MM.1S (cell line): ENCODE data around the gene SLC12A6.

Experiments
- DNase-seq: peaks from one replicate; pipeline ENCODE4 v3.0.0-alpha.2; 2015
- H2AFZ ChIP-seq: fragments of 300-600 bp; sonication (generic); 2 replicates; pipeline ENCODE4 v1.6.0; 2016; ENCODE audit warnings: antibody characterized with exemption, low read length
- H3F3A ChIP-seq: fragments of 300-600 bp; sonication (generic); 2 replicates; pipeline ENCODE4 v1.6.1; 2016; ENCODE audit warnings: mild to moderate bottlenecking, antibody characterized with exemption, low read length, moderate library complexity, mixed read lengths; ENCODE audit not compliant: insufficient read depth
- H3K27ac ChIP-seq: fragments of 300-600 bp; sonication (generic); 2 replicates; pipeline ENCODE4 v1.5.1; 2016; ENCODE audit warnings: mild to moderate bottlenecking, low read length
- H3K27me3 ChIP-seq: fragments of 300-600 bp; sonication (generic); replicated peaks from 2 replicates; pipeline ENCODE4 v1.6.0; 2016; ENCODE audit warnings: low read length; ENCODE audit not compliant: insufficient read depth
- H3K36me3 ChIP-seq: fragments of 300-600 bp; sonication (generic); replicated peaks from 2 replicates; pipeline ENCODE4 v1.6.1; 2016; ENCODE audit warnings: mild to moderate bottlenecking, low read length, mixed read lengths; ENCODE audit not compliant: insufficient read depth
- H3K4me1 ChIP-seq: fragments of 300-600 bp; sonication (generic); 2 replicates; pipeline ENCODE4 v1.6.1; 2016; ENCODE audit warnings: low read length, mixed read lengths
- H3K4me2 ChIP-seq: fragments of 300-600 bp; sonication (generic); 2 replicates; pipeline ENCODE4 v1.6.0; 2016; ENCODE audit warnings: low read depth, low read length
- H3K4me3 ChIP-seq: fragments of 300-600 bp; sonication (generic); 2 replicates; pipeline ENCODE4 v1.5.1; 2016; ENCODE audit warnings: low read length, mixed read lengths
- H3K79me2 ChIP-seq: fragments of 300-600 bp; sonication (generic); 2 replicates; pipeline ENCODE4 v1.6.1; 2016; ENCODE audit warnings: mixed run types, low read length, mixed read lengths
- H3K9ac ChIP-seq: fragments of 300-600 bp; sonication (generic); 2 replicates; pipeline ENCODE4 v1.6.1; 2016; ENCODE audit warnings: low read length, mixed read lengths
- H3K9me2 ChIP-seq: fragments of 300-600 bp; sonication (generic); replicated peaks from 2 replicates; pipeline ENCODE4 v1.6.1; 2016; ENCODE audit warnings: mild to moderate bottlenecking, low read length, mixed read lengths; ENCODE audit not compliant: insufficient read depth
- H3K9me3 ChIP-seq: fragments of 300-600 bp; sonication (generic); replicated peaks from 2 replicates; pipeline ENCODE4 v1.6.1; 2016; ENCODE audit warnings: mild to moderate bottlenecking, low read length, mixed read lengths; ENCODE audit not compliant: insufficient read depth
- H4K20me1 ChIP-seq: fragments of 300-600 bp; sonication (generic); 2 replicates; pipeline ENCODE4 v1.6.1; 2016; ENCODE audit warnings: mild to moderate bottlenecking, low read length, moderate library complexity, mixed read lengths; ENCODE audit not compliant: insufficient read depth
- CTCF ChIP-seq: fragments of 300-600 bp; sonication (generic); IDR thresholded peaks from 2 replicates; pipeline ENCODE4 v1.5.1; 2016; ENCODE audit warnings: antibody characterized with exemption, low read length, mixed read lengths
- EZH2 ChIP-seq: fragments of 300-600 bp; sonication (generic); optimal IDR thresholded peaks from 2 replicates; pipeline ENCODE3; 2017; ENCODE audit warnings: low read depth, mild to moderate bottlenecking, antibody characterized with exemption, low read length, mixed read lengths
- EZH2phosphoT487 ChIP-seq: fragments of 300-600 bp; sonication (generic); IDR thresholded peaks from 2 replicates; pipeline ENCODE4 v1.6.1; 2018; ENCODE audit warnings: antibody characterized with exemption, low read length

The SLC12A6 gene

GRCh38 chr15:34223904-34224596, 113.5 kb downstream of the SLC12A6 start:
- peak overlapping the region; percentile 66; the same call in 1 of the 2 replicates for H3K27ac ChIP-seq
- H3K9me2 ChIP-seq = no peaks in the 10 kb centered on the region
- H3F3A ChIP-seq = peaks cover 6% of the 10 kb centered on the region; the same call in 1 of the 2 replicates
- H3K27me3 ChIP-seq = no peaks in the 10 kb centered on the region
- H4K20me1 ChIP-seq = no peaks in the 10 kb centered on the region
- H3K9ac ChIP-seq = peak overlapping the region; percentile 74
- H3K4me1 ChIP-seq = no peaks in the 10 kb centered on the region
- no peaks in the 10 kb centered on the region for H3K9me3 ChIP-seq
- H3K36me3 ChIP-seq = no peaks in the 10 kb centered on the region; the same call in 1 of the 2 replicates
- DNase-seq = peak; percentile 31
- peak overlapping the region; percentile 85 for H3K4me2 ChIP-seq
- peak overlapping the region; percentile 47 for H2AFZ ChIP-seq
- peaks cover 29% of the 10 kb centered on the region for H3K79me2 ChIP-seq
- TF ChIP-seq CTCF (0 out of 2 replicates have a peak, but pooled peaks have one; percentile 13), EZH2 (no peak), EZH2phosphoT487 (no peak)
- peak overlapping the region; percentile 72 for H3K4me3 ChIP-seq

- no peak overlapping the region for H3K4me3 ChIP-seq
- no peaks in the 10 kb centered on the region for H3K79me2 ChIP-seq
- no peaks in the 10 kb centered on the region for H3K9me3 ChIP-seq
- no peaks in the 10 kb centered on the region for H3K27me3 ChIP-seq
- H3K4me2 ChIP-seq = no peak overlapping the region
- H3K9ac ChIP-seq = no peak overlapping the region
- H4K20me1 ChIP-seq = no peaks in the 10 kb centered on the region
- H3K4me1 ChIP-seq = no peaks in the 10 kb centered on the region
- TF ChIP-seq CTCF (no peak), EZH2phosphoT487 (no peak), EZH2 (no peak)
- H3K36me3 ChIP-seq = no peaks in the 10 kb centered on the region
- no peaks in the 10 kb centered on the region for H3K9me2 ChIP-seq
- DNase-seq = no peak
- no peak overlapping the region for H3K27ac ChIP-seq
- no peaks in the 10 kb centered on the region for H3F3A ChIP-seq
- H2AFZ ChIP-seq = no peak overlapping the region
These were observed 119.9 kb downstream of the SLC12A6 start for GRCh38 chr15:34217587-34218225.

GRCh38 chr15:34216527-34217270, 120.9 kb downstream of the SLC12A6 start:
- Histone ChIP-seq H3K9me3 (no peaks in the 10 kb centered on the region), H3K4me3 (no peak overlapping the region), H3K9me2 (no peaks in the 10 kb centered on the region), H3K79me2 (no peaks in the 10 kb centered on the region), H3K36me3 (no peaks in the 10 kb centered on the region), H3K27ac (no peak overlapping the region), H3F3A (no peaks in the 10 kb centered on the region), H4K20me1 (no peaks in the 10 kb centered on the region), H3K27me3 (no peaks in the 10 kb centered on the region), H3K4me2 (no peak overlapping the region), H2AFZ (no peak overlapping the region), H3K4me1 (no peaks in the 10 kb centered on the region), H3K9ac (no peak overlapping the region)
- TF ChIP-seq EZH2phosphoT487 (no peak), EZH2 (no peak), CTCF (no peak)
- no peak for DNase-seq
